Measurements from ENCODE around the gene TRPV4.
"Not testable (repeated sequence)": the region's sequence is repeated elsewhere in the genome, so short reads cannot be mapped to it uniquely, and the experiment has no call there.

The TRPV4 gene

GRCh38 chr12:109833307-109834189 is at the start of gene TRPV4:
Gene TRPV4 (minus strand): TSS chr12:109833398. CDS start chr12:109814796, 18,602 bp downstream.
- no peak for DNase-seq (ENCODE audit: extremely low read depth in 1 of 2, low read depth in 1 of 2)

GRCh38 chr12:109881752-109882151 is 48.6 kb upstream of the TRPV4 start:
- DNase-seq (ENCODE audit: extremely low read depth in 1 of 2, low read depth in 1 of 2): no peak

DNA sequence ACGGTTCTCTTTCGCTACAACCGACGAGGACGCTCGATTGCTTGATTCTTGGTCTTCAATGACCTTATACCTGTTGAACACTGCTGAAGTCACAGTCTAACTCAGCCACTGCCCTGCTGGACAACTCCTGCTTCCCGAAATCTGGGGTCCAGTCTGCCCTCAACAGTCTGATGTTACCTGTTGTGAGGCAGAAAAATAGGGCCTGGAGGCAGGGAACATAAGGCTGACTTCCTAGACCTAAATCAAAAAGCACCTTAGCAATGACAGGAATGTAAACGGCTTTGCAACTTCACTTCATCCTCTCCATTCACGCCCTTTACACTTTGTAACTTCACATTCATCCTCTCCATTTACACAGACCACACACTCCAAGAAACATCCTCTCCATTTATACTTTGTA is 47.7 kb upstream of the TRPV4 start:
- no peak for DNase-seq (ENCODE audit: extremely low read depth in 1 of 2, low read depth in 1 of 2)

DNA sequence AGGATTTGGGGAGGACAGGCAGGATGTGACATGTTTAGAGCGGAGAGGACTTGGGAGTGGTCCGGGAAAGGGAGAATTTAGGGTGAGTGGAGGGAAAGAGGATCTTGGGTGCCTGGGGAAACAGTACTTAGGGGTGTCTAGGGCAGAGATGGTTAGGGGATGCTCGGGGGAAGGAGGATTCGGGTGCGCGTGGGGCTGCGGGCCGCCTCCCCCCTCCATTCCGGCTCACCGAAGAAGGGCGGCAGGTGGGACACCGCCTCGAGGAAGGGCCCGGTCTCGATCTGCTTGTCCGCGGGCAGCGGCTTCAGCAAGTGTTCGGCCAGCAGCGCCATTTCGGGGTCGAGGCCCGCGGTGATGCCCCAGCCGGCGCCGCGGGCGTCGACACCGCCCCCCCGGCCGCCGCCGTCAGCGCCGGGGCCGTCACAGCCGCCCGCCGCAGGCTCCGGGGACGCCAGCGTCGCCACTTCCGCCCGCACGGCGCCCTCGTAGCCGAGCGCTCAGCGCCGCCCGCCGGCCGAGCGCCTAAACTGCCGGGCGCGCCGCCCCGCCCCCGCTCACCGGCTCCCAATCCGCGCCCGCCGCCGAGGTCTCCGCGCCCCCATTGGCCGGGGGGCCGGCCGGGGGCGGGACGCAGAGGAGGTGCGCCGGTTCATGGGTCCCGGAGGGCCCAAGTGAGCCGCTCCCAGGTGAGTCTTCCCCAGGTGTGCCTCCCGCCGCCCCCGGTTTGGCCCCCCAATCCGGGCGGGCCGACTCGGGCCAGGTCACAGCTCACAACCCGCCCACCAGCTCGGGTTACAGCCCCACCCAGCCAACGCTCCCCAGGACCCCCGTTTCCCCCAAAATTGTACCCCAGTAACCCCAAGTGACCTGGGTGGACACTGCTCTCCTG is 47.1 kb upstream of the TRPV4 start, which contains the start of gene GLTP:
Gene GLTP, minus strand, starts transcription at position 499 of the 889 bp plus-strand sequence. Its CDS starts 167 bp downstream, at position 332.
- peak; percentile 63 to 88 for DNase-seq (ENCODE audit: extremely low read depth in 1 of 2, low read depth in 1 of 2)

DNA sequence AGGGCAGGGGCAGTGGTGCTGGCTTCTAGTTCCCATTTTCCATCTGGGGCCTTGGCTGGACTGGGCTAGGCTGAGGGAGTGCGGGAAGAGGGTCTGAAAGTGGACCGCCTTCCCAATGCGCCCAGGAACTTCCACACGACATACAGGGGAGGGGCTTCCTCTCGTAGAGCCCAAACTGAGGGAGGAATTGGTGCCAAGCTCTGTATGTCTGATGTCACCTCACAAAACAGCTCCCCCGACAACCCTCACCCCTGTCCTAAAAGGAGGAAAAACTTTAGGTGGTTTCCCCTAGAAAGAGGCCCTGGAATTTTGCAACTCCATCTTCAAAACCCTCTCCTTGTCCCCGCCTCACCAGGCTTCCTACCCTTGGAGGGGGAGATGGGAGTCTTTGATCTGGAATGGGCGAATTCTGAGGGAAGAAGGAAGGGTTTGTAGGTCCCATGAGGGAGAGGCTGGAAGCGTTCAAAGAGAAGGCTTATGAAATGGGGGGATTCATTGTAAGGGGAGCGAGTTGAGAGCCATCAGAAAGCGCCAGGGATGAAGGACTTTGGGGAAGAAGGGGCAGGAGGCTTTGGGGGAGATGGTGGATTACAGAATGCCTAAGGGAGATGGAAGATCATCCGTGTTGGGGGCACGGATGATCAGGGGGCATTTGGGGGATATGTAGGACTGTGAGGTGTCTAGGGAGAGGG is 46.3 kb upstream of the TRPV4 start:
- no peak for DNase-seq (ENCODE audit: extremely low read depth in 1 of 2, low read depth in 1 of 2)

DNA sequence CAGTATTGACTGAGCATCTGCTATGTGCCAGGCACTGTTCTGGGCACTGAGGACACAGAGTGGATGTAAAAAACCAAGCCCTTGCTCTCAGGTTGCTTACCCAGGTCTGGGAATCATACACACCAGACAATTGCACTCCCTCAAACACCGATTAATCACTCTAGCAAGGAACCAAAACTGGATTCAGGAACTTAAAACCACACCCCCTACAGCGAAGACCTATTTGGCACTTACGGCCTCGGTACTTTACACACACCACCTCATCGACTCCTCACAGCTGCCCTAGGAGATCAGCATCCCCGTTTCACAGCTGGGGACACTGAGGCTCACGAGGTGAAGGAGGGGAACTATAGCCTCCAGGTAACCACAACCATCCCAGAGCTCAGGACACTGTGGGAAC is 45.6 kb upstream of the TRPV4 start:
- DNase-seq (ENCODE audit: extremely low read depth in 1 of 2, low read depth in 1 of 2): no peak

DNA sequence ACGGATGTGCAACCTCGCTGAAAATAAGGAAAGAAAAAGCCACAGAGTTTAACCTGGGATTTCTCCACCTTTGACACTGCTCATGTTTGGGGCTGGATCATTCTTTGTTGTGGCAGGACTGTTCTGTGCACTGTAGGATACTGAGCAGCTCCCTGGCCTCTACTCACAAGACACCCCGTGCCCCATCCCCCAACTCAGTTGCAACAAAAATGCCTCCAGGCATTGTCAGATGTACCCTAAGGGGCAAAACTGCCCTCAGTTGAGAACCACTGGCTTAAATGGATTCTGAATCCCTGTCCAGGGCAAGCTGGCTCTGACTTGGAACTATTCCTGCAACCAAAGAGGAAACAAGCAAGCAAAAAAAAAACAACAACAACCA is 45.0 kb upstream of the TRPV4 start:
- no peak for DNase-seq (ENCODE audit: extremely low read depth in 1 of 2, low read depth in 1 of 2)

DNA sequence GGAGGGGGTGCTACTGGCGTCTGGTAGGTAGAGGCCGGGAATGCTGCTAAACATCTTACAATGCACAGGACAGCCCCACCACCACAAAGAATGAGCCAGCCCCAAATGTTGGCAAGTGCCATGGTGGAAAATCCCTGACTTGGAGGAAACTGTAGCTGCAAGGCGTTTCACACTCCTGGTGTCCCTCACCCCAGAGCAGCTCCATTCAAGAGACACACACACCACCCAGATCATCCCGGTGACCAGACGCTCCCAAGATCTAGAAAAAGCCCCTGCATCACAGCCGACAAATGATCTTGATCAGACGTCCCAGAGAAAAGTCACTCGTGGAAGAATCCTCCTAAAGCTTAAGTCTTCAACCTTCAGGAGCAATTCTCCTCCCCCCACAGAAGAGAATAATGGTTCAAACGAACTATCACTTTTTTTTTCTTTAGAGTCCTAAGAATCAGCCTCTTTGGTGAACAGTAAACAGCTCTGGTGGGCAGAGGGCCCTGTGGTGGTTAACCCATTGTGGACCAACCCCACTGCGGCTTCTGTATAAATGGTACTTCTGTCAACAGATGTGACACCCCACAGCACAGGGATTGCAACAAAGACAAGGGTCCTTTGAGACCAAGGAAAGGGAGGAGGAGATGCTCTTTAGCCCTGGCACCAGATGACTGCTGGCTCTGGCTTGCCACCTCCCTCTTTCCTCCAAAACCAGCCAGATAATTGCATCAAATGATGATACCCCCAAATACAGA is 44.5 kb upstream of the TRPV4 start:
- DNase-seq (ENCODE audit: extremely low read depth in 1 of 2, low read depth in 1 of 2): no peak

GRCh38 chr12:109876406-109876805 is 43.2 kb upstream of the TRPV4 start:
- no peak for DNase-seq (ENCODE audit: extremely low read depth in 1 of 2, low read depth in 1 of 2)

- DNase-seq (ENCODE audit: extremely low read depth in 1 of 2, low read depth in 1 of 2): no peak
Observed at GRCh38 chr12:109875572-109876131, 42.5 kb upstream of the TRPV4 start.

DNA sequence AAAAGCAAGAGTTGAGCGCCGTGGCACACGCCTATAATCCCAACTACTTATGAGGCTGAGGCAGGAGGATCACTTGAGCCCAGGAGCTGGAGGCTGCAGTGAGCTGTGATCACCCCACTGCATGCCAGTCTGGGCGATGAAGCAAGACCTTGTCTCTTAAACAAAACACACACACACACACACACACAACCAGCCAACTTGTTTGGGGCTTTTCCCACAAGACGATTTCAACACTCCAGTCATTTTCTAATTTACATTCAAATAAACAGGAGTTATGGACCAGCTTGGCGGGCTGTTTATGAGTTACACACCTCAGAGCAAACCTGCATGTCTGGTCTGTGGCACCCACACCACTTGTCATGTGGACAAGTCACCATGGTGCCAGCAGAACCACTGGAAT is 40.5 kb upstream of the TRPV4 start:
- no peak for DNase-seq (ENCODE audit: extremely low read depth in 1 of 2, low read depth in 1 of 2)

GRCh38 chr12:109871668-109872314 is 38.6 kb upstream of the TRPV4 start:
- DNase-seq (ENCODE audit: extremely low read depth in 1 of 2, low read depth in 1 of 2): no peak

- no peak for DNase-seq (ENCODE audit: extremely low read depth in 1 of 2, low read depth in 1 of 2)
Observed at GRCh38 chr12:109870648-109871047, 37.5 kb upstream of the TRPV4 start.

DNA sequence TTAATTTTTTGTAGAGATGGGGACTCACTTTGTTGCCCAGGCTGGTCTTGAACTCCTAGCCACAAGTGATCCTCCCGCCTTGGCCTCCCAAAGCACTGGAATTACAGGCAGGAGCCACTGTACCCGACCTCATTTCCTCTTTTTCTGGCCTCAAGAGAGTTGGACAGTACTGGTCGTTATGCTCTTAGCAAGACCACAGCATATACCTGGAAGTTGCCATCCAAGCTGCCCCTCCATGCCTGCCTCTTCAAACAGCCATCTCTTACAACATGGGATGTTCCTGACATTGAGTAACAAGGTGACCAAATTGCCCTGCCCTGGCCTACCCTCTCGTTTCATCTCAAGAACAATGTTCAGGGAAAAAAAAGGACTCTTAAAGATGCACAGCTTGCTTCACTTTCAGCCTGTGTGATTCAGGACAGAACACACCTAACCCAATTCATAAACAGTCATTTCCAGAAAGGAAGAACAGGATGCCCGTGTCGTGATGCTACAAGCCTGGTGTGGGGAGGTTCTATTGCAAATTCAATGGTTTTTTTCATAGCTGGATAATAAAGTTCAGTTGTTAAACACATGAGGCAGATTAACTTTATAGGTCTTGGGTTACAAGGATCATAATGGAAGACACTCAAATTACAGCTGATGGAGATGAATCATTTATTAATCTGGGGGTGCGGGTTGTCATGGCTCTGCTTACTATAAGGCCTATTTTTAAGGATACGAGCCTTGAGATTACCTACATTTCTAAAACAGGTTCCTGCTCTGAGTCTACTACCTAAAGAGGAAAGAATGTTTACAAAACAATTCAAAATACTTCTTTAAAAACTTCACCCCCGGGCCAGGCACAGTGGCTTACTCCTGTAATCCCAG is 35.2 kb upstream of the TRPV4 start:
- no peak for DNase-seq (ENCODE audit: extremely low read depth in 1 of 2, low read depth in 1 of 2)

GRCh38 chr12:109864916-109865315 is 31.7 kb upstream of the TRPV4 start:
- no peak for DNase-seq (ENCODE audit: extremely low read depth in 1 of 2, low read depth in 1 of 2)

DNA sequence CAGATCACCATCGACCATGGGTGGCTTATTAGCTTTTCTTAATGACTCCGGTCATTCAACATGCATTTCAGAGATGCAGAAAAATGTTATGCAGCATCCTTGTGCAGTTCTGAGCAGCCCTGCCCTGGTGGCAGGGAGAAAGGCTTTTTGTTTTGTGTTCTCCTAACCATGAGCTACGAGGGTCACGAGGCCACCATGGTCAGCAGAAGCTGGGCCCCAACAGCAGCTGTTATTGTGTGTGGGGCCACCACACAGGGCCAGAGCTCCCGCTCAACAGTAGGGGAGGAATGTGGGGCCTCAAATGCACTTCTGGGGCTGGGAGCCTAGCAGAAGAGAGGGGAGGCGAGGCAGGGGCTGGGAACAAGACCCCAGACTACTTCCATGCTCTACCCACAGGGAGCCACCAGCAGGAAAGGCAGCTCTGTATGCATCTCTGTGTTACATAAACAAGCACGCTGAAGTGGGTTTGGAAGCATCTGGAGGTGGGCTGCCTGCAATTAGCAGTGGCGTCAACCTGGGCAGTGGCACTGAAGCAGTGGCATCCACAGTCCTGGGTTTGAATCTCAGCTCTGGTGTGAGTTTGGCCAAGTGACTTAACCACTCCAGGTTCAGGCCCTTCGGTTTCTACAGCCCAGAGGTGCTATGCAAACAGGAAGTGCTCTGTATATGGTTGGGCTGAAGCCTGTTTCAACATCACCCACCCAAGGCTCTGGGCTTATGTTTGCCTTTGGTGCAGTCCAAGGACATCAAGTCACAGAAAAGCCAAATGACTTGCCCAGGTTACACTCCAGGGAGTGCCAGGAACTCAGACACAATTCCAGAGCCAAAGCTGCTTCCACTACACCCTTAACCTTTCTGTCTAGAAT is 30.9 kb upstream of the TRPV4 start:
- DNase-seq (ENCODE audit: extremely low read depth in 1 of 2, low read depth in 1 of 2): no peak

- DNase-seq (ENCODE audit: extremely low read depth in 1 of 2, low read depth in 1 of 2): not testable (repeated sequence)
Observed at GRCh38 chr12:109862491-109862890, 29.3 kb upstream of the TRPV4 start.

Measured in activated CD8-positive, alpha-beta memory T cell treated with anti-CD3 and anti-CD28 coated beads for 1 hour (primary cell).